K562 (cell line): Measurements from ENCODE around the gene PTCH2. TPM values are rescaled to one million over a fixed set of nuclear protein-coding genes. Genes with fewer than 3 reads are reported as not detected.

Experiments
- ATF4 ChIP-seq: fragments of 450-650 bp; formaldehyde crosslinking; IDR thresholded peaks from 2 replicates; pipeline ENCODE4 v1.4.0; 2022; ENCODE audit warnings: mild to moderate bottlenecking, moderate library complexity
- E2F8 ChIP-seq: fragments of 450-650 bp; IDR thresholded peaks from 2 replicates; pipeline ENCODE4 v1.7.1; 2018; ENCODE audit warnings: mild to moderate bottlenecking, low read depth; ENCODE audit not compliant: partially characterized antibody
- MCM2 ChIP-seq: fragments of 450-650 bp; IDR thresholded peaks from 2 replicates; pipeline ENCODE4 v1.6.1; 2017; ENCODE audit warnings: low read depth, mild to moderate bottlenecking
- NCOR1 ChIP-seq: fragments of 450-650 bp; IDR thresholded peaks from 2 replicates; pipeline ENCODE4 v1.6.1; 2016; ENCODE audit warnings: mild to moderate bottlenecking, moderate library complexity
- PURB ChIP-seq: sonication (generic); formaldehyde crosslinking; IDR thresholded peaks from 2 replicates; pipeline ENCODE4 v1.9.0; 2021; ENCODE audit warnings: low read depth, mild to moderate bottlenecking, missing genetic modification reagents
- RERE ChIP-seq: sonication (generic); formaldehyde crosslinking; IDR thresholded peaks from 2 replicates; pipeline ENCODE4 v1.8.0; 2023; ENCODE audit warnings: missing genetic modification reagents, mild to moderate bottlenecking, borderline replicate concordance
- THRA ChIP-seq: fragments of 450-650 bp; IDR thresholded peaks from 2 replicates; pipeline ENCODE4 v1.6.1; 2017; ENCODE audit warnings: mild to moderate bottlenecking, moderate library complexity
- ZNF140 ChIP-seq: fragments of 250-450 bp; sonication (Bioruptor Pico); IDR thresholded peaks from 2 replicates; pipeline ENCODE4 v1.8.0; 2021; ENCODE audit warnings: moderate library complexity, mild to moderate bottlenecking, inconsistent platforms
- ZNF347 ChIP-seq: fragments of 450-650 bp; formaldehyde crosslinking; IDR thresholded peaks from 2 replicates; pipeline ENCODE4 v1.4.0; 2020; ENCODE audit warnings: low read depth, mild to moderate bottlenecking, moderate library complexity
- polyA plus RNA-seq, 8 experiments: library from polyadenylated mRNA; depleted of rRNA in 4 of 8; stranded (reverse) in 5 of 8; unstranded in 3 of 8; fragments of >200 nt; fragmentation: Nextera tagmentation in 2 of 8; fragmentation: Illumina TruSeq in 1 of 8; extraction: Ambion mirVana in 2 of 8; extraction: Trizol in 1 of 8; gene quantifications; 2 replicates each; pipeline versions ENCODE4 v1.2.1 to v1.2.3, GENCODE V29; 2011 to 2014; ENCODE audit warnings: inconsistent platforms in 1 of 8, missing spikeins in 1 of 8
- total RNA-seq, 7 experiments: library from RNA; depleted of rRNA in 6 of 7; stranded (reverse); fragments of >200 nt in 6 of 7; fragmentation: Illumina TruSeq in 2 of 7; extraction: Trizol in 2 of 7; gene quantifications; 2 replicates each; pipeline versions ENCODE4 v1.2.1 to v1.2.3, GENCODE V29; 2011 to 2021; ENCODE audit warnings: low replicate concordance in 1 of 7
- TF ChIP-seq, protein P1 (sequence below): fragments of 250-450 bp; sonication (Bioruptor Pico); IDR thresholded peaks from 2 replicates; pipeline ENCODE4 v1.5.0; 2020; ENCODE audit warnings: mild to moderate bottlenecking, borderline replicate concordance
- TF ChIP-seq, protein P2 (sequence below): fragments of 200-800 bp; sonication (Bioruptor generic); IDR thresholded peaks from 2 replicates; pipeline ENCODE4 v1.6.1; 2017; ENCODE audit warnings: missing genetic modification characterization, missing compliant biosample characterization

PTCH2 gene
- total and polyA plus RNA-seq, 9 of the 15 experiments (the other 6 are each of a cell fraction or from before 2014, with no cell fraction given) = 0.15 to 27.3 (median 0.48) TPM; not detected in 1

DNA sequence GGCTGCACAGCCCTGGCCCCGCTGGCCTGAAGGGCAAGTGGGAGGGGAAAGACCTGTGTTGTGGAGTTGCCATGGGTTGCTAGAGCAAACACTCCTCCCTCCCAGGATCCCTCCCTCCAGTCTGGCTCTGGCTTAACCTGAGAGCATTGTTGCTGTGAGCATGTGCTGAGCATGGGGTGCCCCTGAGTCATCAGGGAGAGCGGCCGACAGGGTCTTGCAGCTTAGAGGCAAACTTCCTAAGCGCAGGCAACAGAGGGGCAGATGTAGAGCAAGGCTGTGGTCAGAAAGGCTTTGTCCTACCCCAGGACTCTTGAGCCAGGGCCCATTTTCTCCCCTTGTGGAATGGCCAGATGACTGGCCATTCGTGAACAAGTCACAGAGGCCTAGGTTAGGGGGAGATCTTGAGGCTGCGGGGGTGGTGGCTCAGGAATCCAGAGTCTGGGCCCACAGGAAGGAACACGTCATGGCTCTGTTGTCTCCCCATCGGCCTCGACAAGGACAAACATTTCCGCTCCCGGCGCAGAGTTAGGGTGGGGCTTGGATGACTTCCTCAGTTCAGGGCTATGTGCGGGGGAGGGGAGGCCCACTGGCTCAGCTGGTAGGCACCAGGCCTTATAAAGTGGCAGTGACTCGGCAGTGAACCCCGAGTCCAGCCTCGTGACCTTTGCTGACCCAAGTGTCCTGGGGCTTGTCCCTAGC, 35.5 kb downstream of the PTCH2 start (continued):
- TF ChIP-seq PURB (CRISPR knock-in tag) = no peak
- TF ChIP-seq ATF4 (CRISPR knock-in tag) = peak; percentile 71
- no peak for TF ChIP-seq E2F8
- TF ChIP-seq MCM2 = no peak
- TF ChIP-seq, protein P1, sequence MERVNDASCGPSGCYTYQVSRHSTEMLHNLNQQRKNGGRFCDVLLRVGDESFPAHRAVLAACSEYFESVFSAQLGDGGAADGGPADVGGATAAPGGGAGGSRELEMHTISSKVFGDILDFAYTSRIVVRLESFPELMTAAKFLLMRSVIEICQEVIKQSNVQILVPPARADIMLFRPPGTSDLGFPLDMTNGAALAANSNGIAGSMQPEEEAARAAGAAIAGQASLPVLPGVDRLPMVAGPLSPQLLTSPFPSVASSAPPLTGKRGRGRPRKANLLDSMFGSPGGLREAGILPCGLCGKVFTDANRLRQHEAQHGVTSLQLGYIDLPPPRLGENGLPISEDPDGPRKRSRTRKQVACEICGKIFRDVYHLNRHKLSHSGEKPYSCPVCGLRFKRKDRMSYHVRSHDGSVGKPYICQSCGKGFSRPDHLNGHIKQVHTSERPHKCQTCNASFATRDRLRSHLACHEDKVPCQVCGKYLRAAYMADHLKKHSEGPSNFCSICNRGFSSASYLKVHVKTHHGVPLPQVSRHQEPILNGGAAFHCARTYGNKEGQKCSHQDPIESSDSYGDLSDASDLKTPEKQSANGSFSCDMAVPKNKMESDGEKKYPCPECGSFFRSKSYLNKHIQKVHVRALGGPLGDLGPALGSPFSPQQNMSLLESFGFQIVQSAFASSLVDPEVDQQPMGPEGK (CRISPR knock-in tag) = no peak
- no peak for TF ChIP-seq THRA
- TF ChIP-seq ZNF140 (CRISPR knock-in tag) = no peak
- TF ChIP-seq ZNF347 (CRISPR knock-in tag) = 0 out of 2 replicates have a peak, but pooled peaks have one; percentile 57
- peak; percentile 97 for TF ChIP-seq RERE (CRISPR knock-in tag)
- TF ChIP-seq, protein P2, sequence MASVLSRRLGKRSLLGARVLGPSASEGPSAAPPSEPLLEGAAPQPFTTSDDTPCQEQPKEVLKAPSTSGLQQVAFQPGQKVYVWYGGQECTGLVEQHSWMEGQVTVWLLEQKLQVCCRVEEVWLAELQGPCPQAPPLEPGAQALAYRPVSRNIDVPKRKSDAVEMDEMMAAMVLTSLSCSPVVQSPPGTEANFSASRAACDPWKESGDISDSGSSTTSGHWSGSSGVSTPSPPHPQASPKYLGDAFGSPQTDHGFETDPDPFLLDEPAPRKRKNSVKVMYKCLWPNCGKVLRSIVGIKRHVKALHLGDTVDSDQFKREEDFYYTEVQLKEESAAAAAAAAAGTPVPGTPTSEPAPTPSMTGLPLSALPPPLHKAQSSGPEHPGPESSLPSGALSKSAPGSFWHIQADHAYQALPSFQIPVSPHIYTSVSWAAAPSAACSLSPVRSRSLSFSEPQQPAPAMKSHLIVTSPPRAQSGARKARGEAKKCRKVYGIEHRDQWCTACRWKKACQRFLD (CRISPR knock-in tag) = peak; percentile 98
- peak; percentile 74 for TF ChIP-seq NCOR1
